Measurements from ENCODE around the gene CFAP43.
A peak's percentile ranks its signal among the peaks of the same experiment; 100 is the strongest.
"Not testable (repeated sequence)": the region's sequence is repeated elsewhere in the genome, so short reads cannot be mapped to it uniquely, and the experiment has no call there.

The CFAP43 gene

GRCh38 chr10:104232613-104233102, 494 bp upstream of the CFAP43 start:
- DNase-seq (ENCODE audit: low read depth in 3 of 3) = no peak

- DNase-seq (ENCODE audit: low read depth in 3 of 3) = no peak
Observed at GRCh38 chr10:104230490-104230889, 1.7 kb downstream of the CFAP43 start.

GRCh38 chr10:104223304-104223703, 8.9 kb downstream of the CFAP43 start:
- DNase-seq (ENCODE audit: low read depth in 3 of 3) = no peak

GRCh38 chr10:104220522-104220921, 11.6 kb downstream of the CFAP43 start:
- no peak for DNase-seq (ENCODE audit: low read depth in 3 of 3)

- no peak for DNase-seq (ENCODE audit: low read depth in 3 of 3)
Observed at GRCh38 chr10:104218751-104219150, 13.4 kb downstream of the CFAP43 start.

- DNase-seq (ENCODE audit: low read depth in 3 of 3) = no peak
Observed at GRCh38 chr10:104216631-104217030, 15.5 kb downstream of the CFAP43 start.

GRCh38 chr10:104209575-104210198, 22.5 kb downstream of the CFAP43 start:
- DNase-seq (ENCODE audit: low read depth in 3 of 3) = peak in 1 of 3 experiments; percentile 13

- DNase-seq (ENCODE audit: low read depth in 3 of 3) = no peak
Observed at GRCh38 chr10:104208730-104209129, 23.4 kb downstream of the CFAP43 start.

- no peak for DNase-seq (ENCODE audit: low read depth in 3 of 3)
Observed at GRCh38 chr10:104202231-104202630, 29.9 kb downstream of the CFAP43 start.

- no peak for DNase-seq (ENCODE audit: low read depth in 3 of 3)
Observed at GRCh38 chr10:104201636-104202035, 30.5 kb downstream of the CFAP43 start.

- DNase-seq (ENCODE audit: low read depth in 3 of 3) = no peak
Observed at GRCh38 chr10:104199567-104199966, 32.6 kb downstream of the CFAP43 start.

GRCh38 chr10:104197364-104197763, 34.8 kb downstream of the CFAP43 start:
- DNase-seq (ENCODE audit: low read depth in 3 of 3) = no peak

GRCh38 chr10:104195706-104196105, 36.5 kb downstream of the CFAP43 start:
- DNase-seq (ENCODE audit: low read depth in 3 of 3) = no peak

- DNase-seq (ENCODE audit: low read depth in 3 of 3) = no peak
Observed at GRCh38 chr10:104193787-104194186, 38.4 kb downstream of the CFAP43 start.

GRCh38 chr10:104190695-104191094, 41.5 kb downstream of the CFAP43 start:
- no peak for DNase-seq (ENCODE audit: low read depth in 3 of 3)

- no peak for DNase-seq (ENCODE audit: low read depth in 3 of 3)
Observed at GRCh38 chr10:104183682-104184081, 48.5 kb downstream of the CFAP43 start.

GRCh38 chr10:104174136-104174535, 58.0 kb downstream of the CFAP43 start:
- DNase-seq (ENCODE audit: low read depth in 3 of 3) = not testable (repeated sequence)

- no peak for DNase-seq (ENCODE audit: low read depth in 3 of 3)
Observed at GRCh38 chr10:104170610-104171254, 61.4 kb downstream of the CFAP43 start.

- DNase-seq (ENCODE audit: low read depth in 3 of 3) = no peak
Observed at GRCh38 chr10:104155591-104155990, 76.6 kb downstream of the CFAP43 start.

- DNase-seq (ENCODE audit: low read depth in 3 of 3) = no peak
Observed at GRCh38 chr10:104151737-104152136, 80.4 kb downstream of the CFAP43 start.

GRCh38 chr10:104150139-104150538, 82.0 kb downstream of the CFAP43 start:
- DNase-seq (ENCODE audit: low read depth in 3 of 3) = no peak

GRCh38 chr10:104146882-104147281, 85.3 kb downstream of the CFAP43 start:
- no peak for DNase-seq (ENCODE audit: low read depth in 3 of 3)

GRCh38 chr10:104144931-104145330, 87.2 kb downstream of the CFAP43 start:
- no peak for DNase-seq (ENCODE audit: low read depth in 3 of 3)
